HepG2 (cell line): ENCODE measurements around the gene C1QB. TPM values are rescaled to one million over a fixed set of nuclear protein-coding genes. Genes with fewer than 3 reads are reported as not detected.

Experiments
- ATAC-seq: fragments of 200-7000 bp; cut with Tn5 transposase; 3 replicates; pipeline ENCODE4 v1.9.1; 2020; ENCODE audit warnings: mild to moderate bottlenecking, moderate library complexity
- BruUV-seq: library from RNA; stranded (reverse); fragments of 400-500 nt; replicated peaks from 2 replicates; lab custom pipeline; 2021; lab: Mats Ljungman, UMichigan
- CTCF ChIA-PET: fragments of 300-600 bp; formaldehyde crosslinking; extraction: SDS; loops from one replicate; lab custom pipeline; 2021; ENCODE audit warnings: low total read pairs, inconsistent platforms, low intra/inter-chr PET ratio; lab: Yijun Ruan, JAX
- POLR2A ChIA-PET: fragments of 350-600 bp; sonication (Branson Sonifier 250); formaldehyde crosslinking; loops from one replicate; lab custom pipeline; 2020; ENCODE audit warnings: antibody characterized with exemption, inconsistent platforms; lab: Yijun Ruan, JAX
- DNase-seq: peaks from one replicate; pipeline ENCODE4 v3.0.0-alpha.2; 2015; ENCODE audit warnings: low spot score
- FAIRE-seq: peaks from 3 replicates; lab custom pipeline; 2011; peaks lifted over from hg19 to GRCh38; lab: Jason Lieb, UNC
- H2AFZ ChIP-seq: one replicate; pipeline ENCODE4 v1.6.1; 2011; ENCODE audit warnings: low read length, inconsistent platforms
- H3K27ac ChIP-seq: fragments of 300-600 bp; 3 replicates; pipeline ENCODE4 v1.8.0; 2011; ENCODE audit warnings: mixed run types, mild to moderate bottlenecking, mixed read lengths, low read length, inconsistent platforms; ENCODE audit not compliant: insufficient read depth; ENCODE audit errors: extremely low read length
- H3K27me3 ChIP-seq, 2 experiments: fragments of 200-600 bp in 1 of 2; 2 replicates in 1 of 2; 3 replicates in 1 of 2; pipeline versions ENCODE4 v1.6.0 to v1.8.0; 2011; ENCODE audit warnings: low read length in 2 of 2, mild to moderate bottlenecking in 2 of 2, moderate library complexity in 2 of 2, inconsistent platforms in 1 of 2; ENCODE audit not compliant: insufficient read depth in 2 of 2, control insufficient read depth in 1 of 2
- H3K36me3 ChIP-seq, 2 experiments: fragments of 200-600 bp in 1 of 2; replicated peaks in 1 of 2; 2 replicates in 1 of 2; 3 replicates in 1 of 2; pipeline versions ENCODE4 v1.5.1 to v1.8.0; 2011; ENCODE audit warnings: low read length in 2 of 2, inconsistent platforms in 1 of 2; ENCODE audit not compliant: insufficient read depth in 2 of 2, control insufficient read depth in 1 of 2
- H3K4me1 ChIP-seq: 2 replicates; pipeline ENCODE4 v1.5.1; 2012; ENCODE audit warnings: low read length, inconsistent platforms; ENCODE audit not compliant: insufficient read depth
- H3K4me2 ChIP-seq: 2 replicates; pipeline ENCODE4 v1.6.0; 2011; ENCODE audit warnings: low read depth, low read length, inconsistent platforms
- H3K4me3 ChIP-seq, 3 experiments: fragments of 200-600 bp in 1 of 3; sonication (generic), shearing (Covaris generic) in 1 of 3; replicated peaks in 1 of 3; 2 replicates each; pipeline ENCODE4 v1.5.1; 2011 to 2016; ENCODE audit warnings: low read length in 3 of 3, inconsistent platforms in 2 of 3, low read depth in 2 of 3, mild to moderate bottlenecking in 2 of 3, control low read depth in 1 of 3, mixed read lengths in 1 of 3; ENCODE audit not compliant: insufficient read depth in 1 of 3
- H3K79me2 ChIP-seq: one replicate; pipeline ENCODE4 v1.6.1; 2011; ENCODE audit warnings: low read length, inconsistent platforms; ENCODE audit not compliant: insufficient read depth
- H3K9ac ChIP-seq: 2 replicates; pipeline ENCODE4 v1.6.0; 2011; ENCODE audit warnings: mild to moderate bottlenecking, low read depth, low read length, inconsistent platforms; ENCODE audit not compliant: insufficient read depth
- H3K9me3 ChIP-seq: 2 replicates; pipeline ENCODE4 v1.5.1; 2012; ENCODE audit warnings: mild to moderate bottlenecking, low read length
- H4K20me1 ChIP-seq: 2 replicates; pipeline ENCODE4 v1.6.0; 2011; ENCODE audit warnings: inconsistent platforms, mild to moderate bottlenecking, low read length, moderate library complexity; ENCODE audit not compliant: insufficient read depth
- HHEX ChIP-seq: IDR thresholded peaks from 2 replicates; pipeline ENCODE4 v1.6.1; 2016; ENCODE audit warnings: control low read depth
- RBAK ChIP-seq: sonication (generic); formaldehyde crosslinking; IDR thresholded peaks from 2 replicates; pipeline ENCODE4 v1.5.1; 2020; ENCODE audit warnings: mild to moderate bottlenecking, missing genetic modification reagents
- SMC3 ChIP-seq: IDR thresholded peaks from 2 replicates; pipeline ENCODE4 v1.6.1; 2011; ENCODE audit warnings: low read length, improper control_type of control experiment
- SP2 ChIP-seq: sonication (generic); formaldehyde crosslinking; IDR thresholded peaks from 2 replicates; pipeline ENCODE4 v1.5.1; 2020; ENCODE audit warnings: mild to moderate bottlenecking, missing genetic modification reagents
- SRSF4 ChIP-seq: fragments of 200-400 bp; formaldehyde crosslinking; IDR thresholded peaks from one replicate; pipeline ENCODE4 v1.6.1; 2018; ENCODE audit warnings: mild to moderate bottlenecking, low read depth, low read length, moderate library complexity; ENCODE audit not compliant: poor library complexity, severe bottlenecking
- STAG1 ChIP-seq: sonication (generic); formaldehyde crosslinking; IDR thresholded peaks from 2 replicates; pipeline ENCODE4 v1.4.0; 2020; ENCODE audit warnings: missing genetic modification reagents
- TRIM24 ChIP-seq: sonication (generic); formaldehyde crosslinking; IDR thresholded peaks from 2 replicates; pipeline ENCODE4 v1.8.0; 2022; ENCODE audit warnings: mild to moderate bottlenecking, missing genetic modification reagents
- ZNF629 ChIP-seq: sonication (generic); formaldehyde crosslinking; conservative IDR thresholded peaks from 2 replicates; pipeline ENCODE4 v1.5.0; 2020; ENCODE audit warnings: missing genetic modification reagents
- ZNF770 ChIP-seq: sonication (generic); formaldehyde crosslinking; IDR thresholded peaks from 2 replicates; pipeline ENCODE4 v1.5.0; 2020; ENCODE audit warnings: mild to moderate bottlenecking, missing genetic modification reagents
- WGBS: methylation state at CpG from one replicate; pipeline ENCODE4 v1.1.6; 2017; ENCODE audit warnings: low lambda C conversion rate; 5-methylcytosine and 5-hydroxymethylcytosine counted together
- in situ Hi-C: cut with HindIII; loops from 2 replicates; pipeline ENCODE4 v1.10.0; 2017; ENCODE audit warnings: low pct_unique_long_range_greater_than_20kb; ENCODE audit not compliant: extremely low pct_ligation_motif_present
- intact Hi-C: fragments of 100-400 bp; cut with micrococcal nuclease; formaldehyde crosslinking; loops from one replicate; pipeline ENCODE4 v1.10.0; 2022; ENCODE audit not compliant: unreplicated experiment
- polyA plus RNA-seq, 8 experiments: library from polyadenylated mRNA; depleted of rRNA in 3 of 8; stranded (reverse) in 7 of 8; unstranded in 1 of 8; fragments of >200 nt; fragmentation: Illumina TruSeq in 4 of 8; extraction: Trizol in 4 of 8; gene quantifications; 2 replicates each; pipeline versions ENCODE4 v1.2.1 to v1.2.3, GENCODE V29; 2011 to 2016; ENCODE audit warnings: low read depth in 4 of 8, missing spikeins in 1 of 8, mixed read lengths in 1 of 8; ENCODE audit not compliant: insufficient read depth in 1 of 8
- total RNA-seq, 5 experiments: library from RNA; depleted of rRNA; stranded (reverse); fragments of >200 nt; fragmentation: Illumina TruSeq; extraction: Trizol; gene quantifications; 2 replicates each; pipeline ENCODE4 v1.2.3, GENCODE V29; 2016; ENCODE audit warnings: low read depth in 1 of 5
- TF ChIP-seq, protein P1 (sequence below): sonication (generic); formaldehyde crosslinking; IDR thresholded peaks from 2 replicates; pipeline ENCODE4 v1.5.0; 2020; ENCODE audit warnings: mild to moderate bottlenecking, missing genetic modification reagents, moderate library complexity

C1QB gene
- total and polyA plus RNA-seq, 2 of the 13 experiments (the other 11 are each of a cell fraction or from before 2014, with no cell fraction given): not detected

- Histone ChIP-seq H3K9ac (no peak overlapping the region), H4K20me1 (no peaks in the 10 kb centered on the region), H3K36me3 (no peaks in the 10 kb centered on the region), H3K4me1 (no peaks in the 10 kb centered on the region), H3K27ac (no peak overlapping the region), H3K4me2 (no peak overlapping the region), H3K79me2 (no peaks in the 10 kb centered on the region), H3K9me3 (no peaks in the 10 kb centered on the region), H3K4me3 (no peak overlapping the region), H3K27me3 (no peaks in the 10 kb centered on the region; a peak in 4 of 5 replicates), H2AFZ (no peak overlapping the region)
- no peak for TF ChIP-seq ZNF629 (CRISPR knock-in tag)
- no peak for TF ChIP-seq TRIM24
- TF ChIP-seq SRSF4: no peak
- TF ChIP-seq RBAK (CRISPR knock-in tag): no peak
- TF ChIP-seq SMC3: peak; percentile 38; the same call in 1 of the 2 replicates
- no peak for TF ChIP-seq HHEX (CRISPR knock-in tag)
- TF ChIP-seq, protein P1, sequence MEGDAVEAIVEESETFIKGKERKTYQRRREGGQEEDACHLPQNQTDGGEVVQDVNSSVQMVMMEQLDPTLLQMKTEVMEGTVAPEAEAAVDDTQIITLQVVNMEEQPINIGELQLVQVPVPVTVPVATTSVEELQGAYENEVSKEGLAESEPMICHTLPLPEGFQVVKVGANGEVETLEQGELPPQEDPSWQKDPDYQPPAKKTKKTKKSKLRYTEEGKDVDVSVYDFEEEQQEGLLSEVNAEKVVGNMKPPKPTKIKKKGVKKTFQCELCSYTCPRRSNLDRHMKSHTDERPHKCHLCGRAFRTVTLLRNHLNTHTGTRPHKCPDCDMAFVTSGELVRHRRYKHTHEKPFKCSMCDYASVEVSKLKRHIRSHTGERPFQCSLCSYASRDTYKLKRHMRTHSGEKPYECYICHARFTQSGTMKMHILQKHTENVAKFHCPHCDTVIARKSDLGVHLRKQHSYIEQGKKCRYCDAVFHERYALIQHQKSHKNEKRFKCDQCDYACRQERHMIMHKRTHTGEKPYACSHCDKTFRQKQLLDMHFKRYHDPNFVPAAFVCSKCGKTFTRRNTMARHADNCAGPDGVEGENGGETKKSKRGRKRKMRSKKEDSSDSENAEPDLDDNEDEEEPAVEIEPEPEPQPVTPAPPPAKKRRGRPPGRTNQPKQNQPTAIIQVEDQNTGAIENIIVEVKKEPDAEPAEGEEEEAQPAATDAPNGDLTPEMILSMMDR: peak; percentile 70
- TF ChIP-seq STAG1 (CRISPR knock-in tag): peak; percentile 75
- TF ChIP-seq ZNF770 (CRISPR knock-in tag): no peak
- no peak for TF ChIP-seq SP2
- ATAC-seq (peak; percentile 72), FAIRE-seq (no peak), DNase-seq (no peak)
- POLR2A ChIA-PET: no interaction called here
- 0% methylated on average over 2 of the region's 7 CpGs for WGBS
- no TSS peak for BruUV-seq
- in situ Hi-C loops (no loop called here), intact Hi-C loops (no loop called here)
- CTCF ChIA-PET: interaction anchor here (1.7 kb wide), 1 partner anchor 265 kb away, joined by 7 read pairs; no protein-coding TSS in a partner anchor
Measured at GRCh38 chr1:22665752-22666151, 12.7 kb downstream of the C1QB start.
